RKO (cell line): ENCODE results near the gene DMAC2L.

ENCODE experiments used
- DNase-seq: peaks from one replicate; pipeline ENCODE4 v3.0.0-alpha.2; 2016; ENCODE audit warnings: low spot score

The DMAC2L gene

GRCh38 chr14:50331596-50331995 is 19.5 kb downstream of the DMAC2L start:
- DNase-seq: no peak

- no peak for DNase-seq
Measured at GRCh38 chr14:50333014-50333509, 20.9 kb downstream of the DMAC2L start.

- DNase-seq: no peak
Measured at GRCh38 chr14:50334211-50334610, 22.1 kb downstream of the DMAC2L start.

GRCh38 chr14:50335389-50335788 is 23.3 kb downstream of the DMAC2L start:
- no peak for DNase-seq

GRCh38 chr14:50335989-50336824 is 24.1 kb downstream of the DMAC2L start:
- no peak for DNase-seq

GRCh38 chr14:50338587-50338986 is 26.5 kb downstream of the DMAC2L start:
- DNase-seq: no peak

GRCh38 chr14:50339178-50339804 is 27.2 kb downstream of the DMAC2L start:
- DNase-seq: no peak

- no peak for DNase-seq
Measured at GRCh38 chr14:50340045-50340444, 27.9 kb downstream of the DMAC2L start.

- DNase-seq: no peak
Measured at GRCh38 chr14:50340963-50341362, 28.8 kb downstream of the DMAC2L start.

GRCh38 chr14:50342221-50343078 is 30.3 kb downstream of the DMAC2L start:
- no peak for DNase-seq

GRCh38 chr14:50343434-50343833 is 31.3 kb downstream of the DMAC2L start:
- no peak for DNase-seq

GRCh38 chr14:50344116-50344775 is 32.1 kb downstream of the DMAC2L start:
- no peak for DNase-seq

GRCh38 chr14:50344876-50345563 is 32.9 kb downstream of the DMAC2L start:
- no peak for DNase-seq

- no peak for DNase-seq
Measured at GRCh38 chr14:50345846-50346422, 33.8 kb downstream of the DMAC2L start.

- peak; percentile 30 for DNase-seq
Measured at GRCh38 chr14:50347521-50347920, 35.4 kb downstream of the DMAC2L start.

GRCh38 chr14:50348933-50349332 is 36.8 kb downstream of the DMAC2L start:
- no peak for DNase-seq

- DNase-seq: no peak
Measured at GRCh38 chr14:50350975-50351374, 38.9 kb downstream of the DMAC2L start.

- no peak for DNase-seq
Measured at GRCh38 chr14:50352584-50352983, 40.5 kb downstream of the DMAC2L start.

GRCh38 chr14:50353126-50353525 is 41.0 kb downstream of the DMAC2L start:
- no peak for DNase-seq

GRCh38 chr14:50354527-50354926 is 42.4 kb downstream of the DMAC2L start:
- no peak for DNase-seq

GRCh38 chr14:50355692-50356091 is 43.6 kb downstream of the DMAC2L start:
- no peak for DNase-seq
